Activated CD8-positive, alpha-beta T cell treated with anti-CD3 and anti-CD28 coated beads for 36 hours (primary cell): ENCODE data around the gene CCDC116. TPM values are rescaled to one million over a fixed set of nuclear protein-coding genes. Genes with fewer than 3 reads are reported as not detected.
A peak's percentile ranks its signal among the peaks of the same experiment; 100 is the strongest.
"Not testable (repeated sequence)": the region's sequence is repeated elsewhere in the genome, so short reads cannot be mapped to it uniquely, and the experiment has no call there.

Experiments used
- ATAC-seq: fragments of 200-7000 bp; cut with Tn5 transposase; one replicate; pipeline ENCODE4 v1.10.0; 2021; ENCODE audit warnings: mild to moderate bottlenecking, moderate library complexity
- CTCF ChIA-PET: fragments of 350-600 bp; sonication (Branson Sonifier 250); formaldehyde crosslinking; loops from one replicate; lab custom pipeline; 2021; ENCODE audit warnings: antibody characterized with exemption; lab: Charles Lee
- POLR2A ChIA-PET: fragments of 350-600 bp; sonication (Branson Sonifier 250); formaldehyde crosslinking; loops from one replicate; lab custom pipeline; 2021; ENCODE audit warnings: antibody characterized with exemption; lab: Charles Lee
- DNase-seq: peaks from one replicate; pipeline ENCODE4 v3.0.0-alpha.2; 2020
- H3K27ac Mint-ChIP-seq: one replicate; pipeline ENCODE4 v1.8.0; 2021; ENCODE audit warnings: mild to moderate bottlenecking, mixed read lengths
- H3K27me3 Mint-ChIP-seq: one replicate; pipeline ENCODE4 v1.8.0; 2021; ENCODE audit warnings: mixed read lengths
- H3K36me3 Mint-ChIP-seq: one replicate; pipeline ENCODE4 v1.8.0; 2021; ENCODE audit warnings: low read depth, mixed read lengths
- H3K4me1 Mint-ChIP-seq: one replicate; pipeline ENCODE4 v1.8.0; 2021; ENCODE audit warnings: low read depth, mixed read lengths
- H3K4me3 Mint-ChIP-seq: one replicate; pipeline ENCODE4 v1.8.0; 2021; ENCODE audit warnings: mild to moderate bottlenecking, moderate library complexity, mixed read lengths
- H3K9me3 Mint-ChIP-seq: one replicate; pipeline ENCODE4 v1.8.0; 2021; ENCODE audit warnings: mixed read lengths
- intact Hi-C: fragments of 100-400 bp; cut with micrococcal nuclease; formaldehyde crosslinking; loops from one replicate; pipeline ENCODE4 v1.10.0; 2022
- total RNA-seq, 2 experiments: library from RNA; stranded (reverse); gene quantifications; one replicate each; pipeline ENCODE4 v1.2.3, GENCODE V29; 2021
- TF ChIP-seq, protein P1 (sequence below): fragments of 200-600 bp; IDR thresholded peaks from one replicate; pipeline ENCODE4 v1.8.0; 2022; ENCODE audit warnings: antibody characterized with exemption, mild to moderate bottlenecking

Gene CCDC116
- total RNA-seq, 2 experiments from 2014 or later, result 0.45 TPM; not detected in 1

DNA sequence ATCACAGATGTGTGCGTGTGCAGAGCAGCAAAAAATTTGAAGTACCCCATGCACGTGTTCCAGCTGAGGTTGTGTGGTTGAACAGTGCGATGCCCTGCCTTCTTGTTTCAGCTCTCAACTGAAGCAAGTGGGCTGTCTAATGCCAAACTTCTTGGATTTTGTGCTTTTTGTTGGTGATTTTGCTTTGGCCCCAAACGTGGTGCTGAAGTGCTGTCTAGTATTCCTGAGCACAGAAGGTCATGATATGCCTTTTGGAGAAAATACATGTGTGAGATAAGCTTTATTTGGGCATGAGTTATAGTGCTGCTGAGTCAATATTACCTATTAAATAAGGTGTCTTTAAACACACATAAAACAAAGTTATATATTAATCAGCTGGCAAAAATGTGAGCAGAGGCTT is 16.8 kb upstream of the CCDC116 start:
- Mint-ChIP-seq H3K27me3 (no peaks in the 10 kb centered on the region), H3K4me1 (peaks cover 11% of the 10 kb centered on the region), H3K9me3 (no peaks in the 10 kb centered on the region), H3K36me3 (peaks cover 26% of the 10 kb centered on the region), H3K4me3 (no peak overlapping the region), H3K27ac (peak overlapping the region; percentile 3)
- DNase-seq (no peak), ATAC-seq (no peak)
- POLR2A ChIA-PET, result interaction anchor here (1.1 to 1.6 kb wide), 2 partner anchors 9 to 11 kb away, joined by 4 to 6 read pairs; no protein-coding TSS in a partner anchor
- TF ChIP-seq, protein P1, sequence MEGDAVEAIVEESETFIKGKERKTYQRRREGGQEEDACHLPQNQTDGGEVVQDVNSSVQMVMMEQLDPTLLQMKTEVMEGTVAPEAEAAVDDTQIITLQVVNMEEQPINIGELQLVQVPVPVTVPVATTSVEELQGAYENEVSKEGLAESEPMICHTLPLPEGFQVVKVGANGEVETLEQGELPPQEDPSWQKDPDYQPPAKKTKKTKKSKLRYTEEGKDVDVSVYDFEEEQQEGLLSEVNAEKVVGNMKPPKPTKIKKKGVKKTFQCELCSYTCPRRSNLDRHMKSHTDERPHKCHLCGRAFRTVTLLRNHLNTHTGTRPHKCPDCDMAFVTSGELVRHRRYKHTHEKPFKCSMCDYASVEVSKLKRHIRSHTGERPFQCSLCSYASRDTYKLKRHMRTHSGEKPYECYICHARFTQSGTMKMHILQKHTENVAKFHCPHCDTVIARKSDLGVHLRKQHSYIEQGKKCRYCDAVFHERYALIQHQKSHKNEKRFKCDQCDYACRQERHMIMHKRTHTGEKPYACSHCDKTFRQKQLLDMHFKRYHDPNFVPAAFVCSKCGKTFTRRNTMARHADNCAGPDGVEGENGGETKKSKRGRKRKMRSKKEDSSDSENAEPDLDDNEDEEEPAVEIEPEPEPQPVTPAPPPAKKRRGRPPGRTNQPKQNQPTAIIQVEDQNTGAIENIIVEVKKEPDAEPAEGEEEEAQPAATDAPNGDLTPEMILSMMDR, result no peak
- intact Hi-C loops, result no loop called here
- CTCF ChIA-PET, result interaction anchor here (0.9 to 3.1 kb wide), 4 partner anchors 13 to 337 kb away, joined by 3 to 12 read pairs (median 6); partner anchors contain the start of genes PPM1F and SDF2L1

DNA sequence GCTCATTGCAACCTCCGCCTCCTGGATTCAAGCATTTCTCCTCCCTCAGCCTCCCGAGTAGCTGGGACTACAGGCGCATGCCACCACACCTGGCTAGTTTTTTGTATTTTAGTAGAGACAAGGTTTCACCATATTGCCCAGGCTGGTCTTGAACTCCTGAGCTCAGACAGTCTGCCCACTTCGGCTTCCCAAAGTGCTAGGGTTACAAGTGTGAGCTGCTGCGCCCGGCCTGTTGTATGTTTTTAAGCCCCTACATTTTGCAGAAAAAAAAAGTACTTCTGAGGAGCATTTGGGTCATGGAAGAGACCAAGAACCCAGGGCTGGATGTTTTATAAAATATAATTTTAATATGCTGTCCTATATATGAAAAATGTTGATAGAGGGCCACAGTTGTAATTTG is 15.2 kb upstream of the CCDC116 start:
- intact Hi-C loops, H3K9me3 Mint-ChIP-seq, H3K27me3 Mint-ChIP-seq, DNase-seq, H3K4me3 Mint-ChIP-seq, ATAC-seq: not testable (repeated sequence)
- CTCF ChIA-PET, result interaction anchor here (1.0 to 3.1 kb wide), 5 partner anchors 12 to 30 kb away, joined by 3 to 12 read pairs (median 3); no protein-coding TSS in a partner anchor
- peaks cover 18% of the 10 kb centered on the region for H3K36me3 Mint-ChIP-seq
- POLR2A ChIA-PET, result interaction anchor here (0.7 to 4.0 kb wide), 3 partner anchors 11 to 70 kb away, joined by 3 to 17 read pairs (median 3); partner anchors contain the start of gene YDJC
- peaks cover 10% of the 10 kb centered on the region for H3K4me1 Mint-ChIP-seq
- H3K27ac Mint-ChIP-seq, result peak overlapping the region; percentile 35

DNA sequence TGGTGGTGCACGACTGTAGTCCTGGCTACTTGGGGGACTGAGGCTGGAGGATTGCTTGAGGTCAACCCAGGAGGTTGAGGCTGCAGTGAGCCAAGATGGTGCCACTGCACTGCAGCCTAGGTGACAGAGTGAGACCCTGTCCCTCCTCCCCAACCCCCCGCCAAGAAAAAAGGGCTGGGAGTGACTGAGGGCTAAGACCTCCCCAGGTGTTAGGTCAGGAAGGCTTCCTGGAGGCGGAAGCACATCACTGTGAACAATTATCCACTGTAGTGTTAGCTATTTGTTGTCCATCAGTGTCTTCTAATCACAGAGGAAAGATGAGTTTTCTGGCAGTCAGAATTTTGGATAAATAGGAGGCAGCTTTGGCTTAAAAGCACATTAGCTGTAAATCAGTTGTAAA is 11.5 kb upstream of the CCDC116 start:
- ChIA-PET POLR2A (interaction anchor here (0.7 to 1.4 kb wide), 2 partner anchors 10 to 21 kb away, joined by 3 to 4 read pairs; partner anchors contain the start of gene SDF2L1), CTCF (interaction anchor here (1.5 to 6.3 kb wide), 3 partner anchors 8 to 21 kb away, joined by 4 to 29 read pairs (median 13); partner anchors contain the start of gene SDF2L1)
- Mint-ChIP-seq H3K4me1 (peaks cover 12% of the 10 kb centered on the region), H3K27ac (peak overlapping the region; percentile 42), H3K36me3 (peaks cover 9% of the 10 kb centered on the region), H3K27me3 (no peaks in the 10 kb centered on the region), H3K4me3 (no peak overlapping the region), H3K9me3 (no peaks in the 10 kb centered on the region)
- TF ChIP-seq, protein P1, result no peak
- no peak for DNase-seq
- no peak for ATAC-seq
- intact Hi-C loops, result no loop called here

DNA sequence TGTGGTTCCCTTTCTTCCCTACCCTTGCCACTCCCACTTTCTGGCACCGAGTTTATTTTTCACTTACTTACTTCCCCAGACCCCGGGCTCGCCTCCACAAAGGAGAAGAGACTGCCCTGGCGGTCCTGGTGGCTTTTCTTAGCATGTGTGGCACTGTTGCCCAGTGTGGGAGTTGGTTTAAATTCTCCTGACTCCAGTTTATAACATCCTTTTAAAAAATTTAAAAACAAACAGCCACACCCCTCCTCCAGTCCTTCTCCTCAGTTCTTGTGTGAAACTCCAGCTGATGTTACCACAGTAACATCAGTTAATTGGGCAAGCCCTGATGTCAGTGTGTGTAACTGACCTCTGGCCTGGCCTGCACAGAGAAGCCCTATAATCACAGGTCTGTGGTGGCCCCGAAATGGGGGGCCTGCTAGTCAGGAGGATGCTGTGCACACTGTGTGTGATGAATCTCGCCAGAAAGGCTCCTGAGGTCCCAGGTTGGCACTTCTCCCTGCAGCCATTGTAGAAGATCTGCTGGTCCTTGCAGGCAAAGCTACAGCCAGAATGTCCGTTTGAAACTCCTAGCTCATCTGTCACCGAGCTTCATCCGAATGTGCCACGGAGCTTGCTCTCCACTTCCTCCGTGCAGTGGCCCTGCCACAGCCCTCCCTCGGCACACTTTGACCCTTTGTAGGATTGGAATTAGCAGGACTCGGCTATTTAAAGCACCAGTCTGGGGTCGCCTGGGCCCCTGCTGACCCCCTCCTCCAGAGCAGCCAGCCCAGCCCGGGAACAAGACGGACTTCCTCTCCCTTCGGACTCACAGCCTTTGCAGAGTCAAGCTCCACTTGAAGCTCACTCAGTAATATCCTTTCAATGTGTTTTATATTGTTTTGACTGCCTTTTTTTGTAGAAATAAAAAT is 10.3 kb upstream of the CCDC116 start:
- TF ChIP-seq, protein P1, result no peak
- Mint-ChIP-seq H3K4me1 (peaks cover 19% of the 10 kb centered on the region), H3K4me3 (no peak overlapping the region), H3K36me3 (peaks cover 17% of the 10 kb centered on the region), H3K9me3 (no peaks in the 10 kb centered on the region), H3K27me3 (no peaks in the 10 kb centered on the region), H3K27ac (peak overlapping the region; percentile 24)
- ChIA-PET CTCF (interaction anchor here (1.5 to 6.5 kb wide), 4 partner anchors 8 to 24 kb away, joined by 4 to 37 read pairs (median 18); partner anchors contain the start of gene SDF2L1), POLR2A (interaction anchor here (0.7 to 2.2 kb wide), 2 partner anchors 20 to 29 kb away, joined by 5 to 11 read pairs; partner anchors contain the start of gene SDF2L1)
- DNase-seq (no peak), ATAC-seq (no peak)
- intact Hi-C loops, result no loop called here

DNA sequence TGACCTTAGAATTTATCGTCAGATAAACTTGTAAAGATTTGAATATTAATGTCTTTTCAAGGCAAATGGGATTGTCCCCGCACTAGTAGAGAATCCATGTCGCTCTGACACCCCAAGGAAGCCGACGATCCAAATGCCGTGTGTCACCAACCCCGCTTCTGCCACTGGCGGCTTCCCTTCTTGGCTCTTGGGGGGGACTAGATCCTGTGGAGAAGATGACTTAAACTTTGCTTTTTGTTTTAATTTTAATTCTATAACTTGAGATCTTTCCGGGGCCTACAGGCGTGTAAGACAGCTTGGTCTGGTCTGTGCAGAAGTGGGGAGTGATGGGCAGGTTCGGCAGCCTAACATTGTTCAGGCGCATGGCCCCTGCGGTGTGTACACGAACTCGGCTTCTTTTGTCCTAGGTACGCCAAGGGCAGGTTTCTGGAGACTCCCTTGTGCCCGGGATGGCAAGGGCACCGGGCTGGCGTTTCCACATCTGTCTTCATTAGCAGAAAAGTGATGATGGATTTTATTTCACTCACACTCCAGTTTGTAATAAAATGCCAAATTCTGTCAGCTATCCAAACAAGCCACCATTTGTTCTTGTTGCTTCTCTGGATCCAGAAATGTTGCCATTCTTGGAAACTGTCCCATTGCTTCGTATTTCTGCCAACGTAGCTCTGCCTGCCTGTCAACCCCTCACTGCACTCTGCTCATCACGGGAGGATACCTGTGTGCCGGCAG is 9.5 kb upstream of the CCDC116 start:
- H3K27me3 Mint-ChIP-seq, result no peaks in the 10 kb centered on the region
- no peaks in the 10 kb centered on the region for H3K9me3 Mint-ChIP-seq
- no peak overlapping the region for H3K27ac Mint-ChIP-seq
- ATAC-seq, result no peak
- POLR2A ChIA-PET, result interaction anchor here (2.2 kb wide), 1 partner anchor 19 kb away, joined by 11 read pairs; the partner anchor contains the start of gene SDF2L1
- peaks cover 25% of the 10 kb centered on the region for H3K36me3 Mint-ChIP-seq
- no peak for DNase-seq
- TF ChIP-seq, protein P1, result no peak
- peaks cover 27% of the 10 kb centered on the region for H3K4me1 Mint-ChIP-seq
- H3K4me3 Mint-ChIP-seq, result no peak overlapping the region
- intact Hi-C loops, result no loop called here
- CTCF ChIA-PET, result interaction anchor here (0.6 to 6.5 kb wide), 7 partner anchors 9 to 23 kb away, joined by 3 to 37 read pairs (median 3); partner anchors contain the start of genes CCDC116 and SDF2L1
